GM12878 (cell line): ENCODE results near the gene DAPK2. TPM values are rescaled to one million over a fixed set of nuclear protein-coding genes. Genes with fewer than 3 reads are reported as not detected.

ENCODE experiments used
- BACH1 ChIP-seq: fragments of 450-650 bp; IDR thresholded peaks from 2 replicates; pipeline ENCODE4 v1.6.1; 2017; ENCODE audit warnings: mild to moderate bottlenecking, borderline replicate concordance
- BHLHE40 ChIP-seq, 2 experiments: fragments of 450-650 bp in 1 of 2; IDR thresholded peaks; 2 replicates each; pipeline ENCODE4 v1.6.1; 2011 to 2017; ENCODE audit warnings: low read depth in 2 of 2, borderline replicate concordance in 1 of 2, improper control_type of control experiment in 1 of 2, low read length in 1 of 2, mild to moderate bottlenecking in 1 of 2
- CHD1 ChIP-seq: IDR thresholded peaks from 2 replicates; pipeline ENCODE4 v1.6.1; 2012; ENCODE audit warnings: low read depth, low read length, improper control_type of control experiment
- CREB1 ChIP-seq: IDR thresholded peaks from 2 replicates; pipeline ENCODE4 v1.6.1; 2012; ENCODE audit warnings: low read depth, mild to moderate bottlenecking, inconsistent platforms
- FOXK2 ChIP-seq: fragments of 450-650 bp; IDR thresholded peaks from 2 replicates; pipeline ENCODE4 v1.6.1; 2017; ENCODE audit warnings: mild to moderate bottlenecking, moderate library complexity
- FOXM1 ChIP-seq: IDR thresholded peaks from 2 replicates; pipeline ENCODE4 v1.6.1; 2012; ENCODE audit warnings: low read depth, mild to moderate bottlenecking, inconsistent platforms, low read length, moderate library complexity
- HDGF ChIP-seq: fragments of 450-650 bp; IDR thresholded peaks from 2 replicates; pipeline ENCODE4 v1.6.1; 2016; ENCODE audit warnings: antibody characterized with exemption
- IKZF1 ChIP-seq: fragments of 450-650 bp; conservative IDR thresholded peaks from 2 replicates; pipeline ENCODE4 v1.6.1; 2017; ENCODE audit warnings: antibody characterized with exemption, mild to moderate bottlenecking
- MXI1 ChIP-seq: fragments of 150-350 bp; IDR thresholded peaks from 2 replicates; pipeline ENCODE4 v1.6.1; 2011; ENCODE audit warnings: low read depth, mild to moderate bottlenecking, inconsistent platforms, low read length, improper control_type of control experiment
- NFYB ChIP-seq: IDR thresholded peaks from 2 replicates; pipeline ENCODE4 v1.6.1; 2011; ENCODE audit warnings: low read depth, mild to moderate bottlenecking, low read length, improper control_type of control experiment, moderate library complexity; ENCODE audit not compliant: insufficient read depth
- NRF1 ChIP-seq: conservative IDR thresholded peaks from 2 replicates; pipeline ENCODE4 v1.6.1; 2011; ENCODE audit warnings: mild to moderate bottlenecking, low read depth, low read length, improper control_type of control experiment
- RAD51 ChIP-seq: fragments of 450-650 bp; IDR thresholded peaks from 2 replicates; pipeline ENCODE4 v1.6.1; 2016; ENCODE audit warnings: moderate library complexity, mild to moderate bottlenecking, inconsistent platforms
- SMAD1 ChIP-seq: fragments of 450-650 bp; IDR thresholded peaks from 2 replicates; pipeline ENCODE4 v1.6.1; 2018; ENCODE audit warnings: mild to moderate bottlenecking, low read depth; ENCODE audit not compliant: partially characterized antibody
- SPI1 ChIP-seq: IDR thresholded peaks from 2 replicates; pipeline ENCODE4 v1.6.1; 2011; ENCODE audit warnings: low read depth, mild to moderate bottlenecking, low read length, moderate library complexity, borderline replicate concordance; ENCODE audit not compliant: insufficient read depth
- SREBF2 ChIP-seq: IDR thresholded peaks from 2 replicates; pipeline ENCODE4 v1.6.1; 2012; ENCODE audit warnings: mild to moderate bottlenecking, low read length
- SRF ChIP-seq, 2 experiments: IDR thresholded peaks; 2 replicates each; pipeline ENCODE4 v1.6.1; 2011; ENCODE audit warnings: low read depth in 2 of 2, low read length in 2 of 2, mild to moderate bottlenecking in 1 of 2, moderate library complexity in 1 of 2
- SUZ12 ChIP-seq: fragments of 200-600 bp; sonication (generic); IDR thresholded peaks from one replicate; pipeline ENCODE4 v1.6.1; 2018; ENCODE audit warnings: antibody characterized with exemption, mild to moderate bottlenecking; ENCODE audit not compliant: unreplicated experiment
- ZNF207 ChIP-seq: fragments of 450-650 bp; IDR thresholded peaks from 2 replicates; pipeline ENCODE4 v1.6.1; 2014; ENCODE audit warnings: antibody characterized with exemption, mild to moderate bottlenecking, borderline replicate concordance
- polyA plus RNA-seq, 11 experiments: library from polyadenylated mRNA; depleted of rRNA in 4 of 11; unstranded in 6 of 11; stranded (reverse) in 5 of 11; fragments of >200 nt; fragmentation: Nextera tagmentation in 4 of 11; fragmentation: Illumina TruSeq in 1 of 11; extraction: Ambion mirVana in 4 of 11; extraction: Trizol in 1 of 11; gene quantifications; 1 replicate in 1 of 11; 2 replicates in 10 of 11; pipeline versions ENCODE4 v1.2.1 to v1.2.3, GENCODE V29; 2011 to 2016; ENCODE audit warnings: inconsistent platforms in 2 of 11, missing spikeins in 2 of 11, low read depth in 1 of 11
- total RNA-seq, 4 experiments: library from RNA; depleted of rRNA in 3 of 4; stranded (reverse); fragments of >200 nt in 3 of 4; fragmentation: Illumina TruSeq in 1 of 4; extraction: Trizol in 1 of 4; gene quantifications; 2 replicates each; pipeline versions ENCODE4 v1.2.1 to v1.2.3, GENCODE V29; 2013 to 2021
- TF ChIP-seq, protein P1 (sequence below): fragments of 150-350 bp; IDR thresholded peaks from 2 replicates; pipeline ENCODE4 v1.6.1; 2014; ENCODE audit warnings: mild to moderate bottlenecking, low read depth, low read length
- TF ChIP-seq, protein P2 (sequence below): fragments of 450-650 bp; IDR thresholded peaks from 2 replicates; pipeline ENCODE4 v1.6.1; 2016; ENCODE audit warnings: mild to moderate bottlenecking
- TF ChIP-seq, protein P3 (sequence below): fragments of 450-650 bp; IDR thresholded peaks from 2 replicates; pipeline ENCODE4 v1.6.1; 2016; ENCODE audit warnings: mild to moderate bottlenecking
- TF ChIP-seq, protein P4 (sequence below): fragments of 450-650 bp; IDR thresholded peaks from 2 replicates; pipeline ENCODE4 v1.6.1; 2017; ENCODE audit warnings: mild to moderate bottlenecking, low read depth, inconsistent platforms; ENCODE audit not compliant: poor library complexity, severe bottlenecking

DAPK2 gene
- total and polyA plus RNA-seq, 10 of the 15 experiments (the other 5 are each of a cell fraction or from before 2014, with no cell fraction given), result 0.69 to 8.4 (median 4.1) TPM

DNA sequence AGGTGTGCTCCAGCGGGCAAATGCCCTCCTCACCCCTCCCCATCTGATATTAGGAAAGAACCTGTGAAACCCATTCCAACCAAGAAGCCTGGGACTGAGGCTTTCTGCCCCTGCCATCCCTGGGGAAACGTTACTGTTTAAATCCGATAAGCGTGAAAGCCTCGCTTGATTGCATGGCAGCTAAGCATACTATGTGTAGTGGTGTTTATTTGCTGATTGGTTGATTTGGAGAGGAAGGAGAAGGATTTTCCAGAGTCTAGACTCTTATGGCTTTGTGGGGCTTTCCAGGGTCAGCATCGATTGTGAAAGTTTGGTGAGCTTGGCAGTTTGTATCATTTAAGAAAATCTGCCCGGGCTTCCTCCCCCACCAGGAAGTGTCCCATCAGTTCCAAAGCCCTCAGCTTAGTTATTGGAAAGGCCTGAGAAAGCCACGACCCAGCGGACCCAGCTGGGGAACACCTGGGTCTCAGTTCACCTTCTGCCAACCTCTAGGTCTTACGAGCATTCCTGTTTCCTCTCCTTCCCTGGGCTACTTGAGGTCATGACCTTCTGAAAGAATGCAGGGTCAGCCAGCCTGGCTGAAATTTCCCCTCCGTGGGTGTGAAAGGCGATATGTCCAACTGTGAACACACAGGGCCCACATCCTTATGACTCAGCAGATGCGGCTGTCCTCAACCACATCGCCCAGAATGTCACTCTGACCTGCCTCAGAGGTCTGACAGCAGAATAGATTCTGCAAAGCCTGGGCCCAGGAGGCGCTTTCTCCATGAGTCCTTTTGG is 149.8 kb downstream of the DAPK2 start (continued):
- TF ChIP-seq, protein P1, sequence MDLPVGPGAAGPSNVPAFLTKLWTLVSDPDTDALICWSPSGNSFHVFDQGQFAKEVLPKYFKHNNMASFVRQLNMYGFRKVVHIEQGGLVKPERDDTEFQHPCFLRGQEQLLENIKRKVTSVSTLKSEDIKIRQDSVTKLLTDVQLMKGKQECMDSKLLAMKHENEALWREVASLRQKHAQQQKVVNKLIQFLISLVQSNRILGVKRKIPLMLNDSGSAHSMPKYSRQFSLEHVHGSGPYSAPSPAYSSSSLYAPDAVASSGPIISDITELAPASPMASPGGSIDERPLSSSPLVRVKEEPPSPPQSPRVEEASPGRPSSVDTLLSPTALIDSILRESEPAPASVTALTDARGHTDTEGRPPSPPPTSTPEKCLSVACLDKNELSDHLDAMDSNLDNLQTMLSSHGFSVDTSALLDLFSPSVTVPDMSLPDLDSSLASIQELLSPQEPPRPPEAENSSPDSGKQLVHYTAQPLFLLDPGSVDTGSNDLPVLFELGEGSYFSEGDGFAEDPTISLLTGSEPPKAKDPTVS, result no peak
- TF ChIP-seq HDGF, result no peak
- TF ChIP-seq, protein P2, sequence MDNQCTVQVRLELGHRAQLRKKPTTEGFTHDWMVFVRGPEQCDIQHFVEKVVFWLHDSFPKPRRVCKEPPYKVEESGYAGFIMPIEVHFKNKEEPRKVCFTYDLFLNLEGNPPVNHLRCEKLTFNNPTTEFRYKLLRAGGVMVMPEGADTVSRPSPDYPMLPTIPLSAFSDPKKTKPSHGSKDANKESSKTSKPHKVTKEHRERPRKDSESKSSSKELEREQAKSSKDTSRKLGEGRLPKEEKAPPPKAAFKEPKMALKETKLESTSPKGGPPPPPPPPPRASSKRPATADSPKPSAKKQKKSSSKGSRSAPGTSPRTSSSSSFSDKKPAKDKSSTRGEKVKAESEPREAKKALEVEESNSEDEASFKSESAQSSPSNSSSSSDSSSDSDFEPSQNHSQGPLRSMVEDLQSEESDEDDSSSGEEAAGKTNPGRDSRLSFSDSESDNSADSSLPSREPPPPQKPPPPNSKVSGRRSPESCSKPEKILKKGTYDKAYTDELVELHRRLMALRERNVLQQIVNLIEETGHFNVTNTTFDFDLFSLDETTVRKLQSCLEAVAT, result no peak
- TF ChIP-seq SMAD1, result no peak
- TF ChIP-seq SREBF2, result no peak
- no peak; the same call in 1 of the 2 replicates for TF ChIP-seq CREB1
- no peak for TF ChIP-seq FOXK2
- no peak for TF ChIP-seq SUZ12
- no peak for TF ChIP-seq CHD1
- TF ChIP-seq MXI1, result peak; percentile 66
- TF ChIP-seq, protein P3, sequence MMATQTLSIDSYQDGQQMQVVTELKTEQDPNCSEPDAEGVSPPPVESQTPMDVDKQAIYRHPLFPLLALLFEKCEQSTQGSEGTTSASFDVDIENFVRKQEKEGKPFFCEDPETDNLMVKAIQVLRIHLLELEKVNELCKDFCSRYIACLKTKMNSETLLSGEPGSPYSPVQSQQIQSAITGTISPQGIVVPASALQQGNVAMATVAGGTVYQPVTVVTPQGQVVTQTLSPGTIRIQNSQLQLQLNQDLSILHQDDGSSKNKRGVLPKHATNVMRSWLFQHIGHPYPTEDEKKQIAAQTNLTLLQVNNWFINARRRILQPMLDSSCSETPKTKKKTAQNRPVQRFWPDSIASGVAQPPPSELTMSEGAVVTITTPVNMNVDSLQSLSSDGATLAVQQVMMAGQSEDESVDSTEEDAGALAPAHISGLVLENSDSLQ, result peak; percentile 88
- no peak for TF ChIP-seq ZNF207
- 0 out of 2 replicates have a peak, but pooled peaks have one; percentile 14 for TF ChIP-seq NFYB
- 0 out of 4 replicates have a peak, but pooled peaks of 1 of the 2 experiments have one; percentile 38 for TF ChIP-seq SRF (IDR thresholded peaks at IDR 0.05; ENCODE audit: low read depth in 2 of 2, low read length in 2 of 2)
- peak; percentile 98 for TF ChIP-seq BACH1
- TF ChIP-seq NRF1, result no peak
- TF ChIP-seq, protein P4, sequence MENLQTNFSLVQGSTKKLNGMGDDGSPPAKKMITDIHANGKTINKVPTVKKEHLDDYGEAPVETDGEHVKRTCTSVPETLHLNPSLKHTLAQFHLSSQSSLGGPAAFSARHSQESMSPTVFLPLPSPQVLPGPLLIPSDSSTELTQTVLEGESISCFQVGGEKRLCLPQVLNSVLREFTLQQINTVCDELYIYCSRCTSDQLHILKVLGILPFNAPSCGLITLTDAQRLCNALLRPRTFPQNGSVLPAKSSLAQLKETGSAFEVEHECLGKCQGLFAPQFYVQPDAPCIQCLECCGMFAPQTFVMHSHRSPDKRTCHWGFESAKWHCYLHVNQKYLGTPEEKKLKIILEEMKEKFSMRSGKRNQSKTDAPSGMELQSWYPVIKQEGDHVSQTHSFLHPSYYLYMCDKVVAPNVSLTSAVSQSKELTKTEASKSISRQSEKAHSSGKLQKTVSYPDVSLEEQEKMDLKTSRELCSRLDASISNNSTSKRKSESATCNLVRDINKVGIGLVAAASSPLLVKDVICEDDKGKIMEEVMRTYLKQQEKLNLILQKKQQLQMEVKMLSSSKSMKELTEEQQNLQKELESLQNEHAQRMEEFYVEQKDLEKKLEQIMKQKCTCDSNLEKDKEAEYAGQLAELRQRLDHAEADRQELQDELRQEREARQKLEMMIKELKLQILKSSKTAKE, result peak; percentile 94
- no peak for TF ChIP-seq RAD51
- TF ChIP-seq IKZF1, result peak; percentile 99
- peak; percentile 68 to 83; a peak in 3 of 4 replicates for TF ChIP-seq BHLHE40 (IDR thresholded peaks at IDR 0.05; ENCODE audit: borderline replicate concordance in 1 of 2, low read depth in 2 of 2, low read length in 1 of 2)
- peak; percentile 84; the same call in 1 of the 2 replicates for TF ChIP-seq FOXM1
- TF ChIP-seq SPI1, result peak; percentile 56
